Neutrophil (primary cell): ENCODE data around the gene ADGRG6.

Experiments
- H3K27ac ChIP-seq: fragments of 200-600 bp; sonication (generic); 2 replicates; pipeline ENCODE4 v1.5.1; 2016; ENCODE audit warnings: mild to moderate bottlenecking, moderate library complexity
- H3K27me3 ChIP-seq: fragments of 200-600 bp; sonication (generic); 2 replicates; pipeline ENCODE4 v1.6.0; 2016; ENCODE audit warnings: mild to moderate bottlenecking
- H3K36me3 ChIP-seq: fragments of 200-600 bp; sonication (generic); 2 replicates; pipeline ENCODE4 v1.5.1; 2017
- H3K4me1 ChIP-seq, 2 experiments: fragments of 200-600 bp in 1 of 2; sonication (generic) in 1 of 2; 1 replicate in 1 of 2; 2 replicates in 1 of 2; pipeline versions ENCODE4 v1.5.1 to v1.6.1; 2013 to 2016; ENCODE audit warnings: low read depth in 1 of 2, low read length in 1 of 2, mild to moderate bottlenecking in 1 of 2, moderate library complexity in 1 of 2; ENCODE audit not compliant: control insufficient read depth in 1 of 2, insufficient read depth in 1 of 2
- H3K4me3 ChIP-seq, 2 experiments: fragments of 200-600 bp in 1 of 2; sonication (generic) in 1 of 2; 1 replicate in 1 of 2; 2 replicates in 1 of 2; pipeline ENCODE4 v1.5.1; 2013 to 2016; ENCODE audit warnings: low read depth in 1 of 2, low read length in 1 of 2, mild to moderate bottlenecking in 1 of 2, moderate library complexity in 1 of 2
- H3K9me3 ChIP-seq: fragments of 200-600 bp; sonication (generic); 2 replicates; pipeline ENCODE4 v1.5.1; 2016
- CTCF ChIP-seq: fragments of 200-600 bp; sonication (generic); IDR thresholded peaks from 2 replicates; pipeline ENCODE4 v1.5.1; 2016; ENCODE audit warnings: antibody characterized with exemption

The ADGRG6 gene

GRCh38 chr6:142284419-142284818 is 17.4 kb upstream of the ADGRG6 start:
- no peaks in the 10 kb centered on the region for H3K27me3 ChIP-seq
- no peak overlapping the region for H3K27ac ChIP-seq
- H3K9me3 ChIP-seq, result no peaks in the 10 kb centered on the region
- no peak for TF ChIP-seq CTCF
- H3K36me3 ChIP-seq, result no peaks in the 10 kb centered on the region
- no peak overlapping the region for H3K4me3 ChIP-seq
- H3K4me1 ChIP-seq, result no peaks in the 10 kb centered on the region

GRCh38 chr6:142285235-142286087 is 16.3 kb upstream of the ADGRG6 start:
- Histone ChIP-seq H3K4me3 (no peak overlapping the region), H3K36me3 (no peaks in the 10 kb centered on the region), H3K9me3 (no peaks in the 10 kb centered on the region), H3K27me3 (no peaks in the 10 kb centered on the region), H3K4me1 (no peaks in the 10 kb centered on the region), H3K27ac (no peak overlapping the region)
- TF ChIP-seq CTCF, result no peak

GRCh38 chr6:142286088-142286409 is 15.8 kb upstream of the ADGRG6 start:
- Histone ChIP-seq H3K36me3 (no peaks in the 10 kb centered on the region), H3K4me3 (no peak overlapping the region), H3K9me3 (no peaks in the 10 kb centered on the region), H3K27ac (no peak overlapping the region), H3K4me1 (no peaks in the 10 kb centered on the region), H3K27me3 (no peaks in the 10 kb centered on the region)
- no peak for TF ChIP-seq CTCF

GRCh38 chr6:142289687-142290086 is 12.1 kb upstream of the ADGRG6 start:
- H3K36me3 ChIP-seq, result no peaks in the 10 kb centered on the region
- H3K4me1 ChIP-seq, result peaks cover 0 to 4% of the 10 kb centered on the region in 2 experiments
- no peaks in the 10 kb centered on the region for H3K9me3 ChIP-seq
- no peak overlapping the region for H3K4me3 ChIP-seq
- H3K27ac ChIP-seq, result no peak overlapping the region
- no peaks in the 10 kb centered on the region for H3K27me3 ChIP-seq
- TF ChIP-seq CTCF, result no peak

GRCh38 chr6:142290851-142291250 is 11.0 kb upstream of the ADGRG6 start:
- no peak overlapping the region for H3K4me3 ChIP-seq
- no peaks in the 10 kb centered on the region for H3K9me3 ChIP-seq
- TF ChIP-seq CTCF, result no peak
- no peaks in the 10 kb centered on the region for H3K36me3 ChIP-seq
- no peaks in the 10 kb centered on the region for H3K27me3 ChIP-seq
- H3K4me1 ChIP-seq, result peaks cover 0 to 7% of the 10 kb centered on the region in 2 experiments
- no peak overlapping the region for H3K27ac ChIP-seq
